Skeletal muscle cell (primary cell): ENCODE measurements around the gene PRDM11.

Experiments used
- DNase-seq: peaks from one replicate; pipeline ENCODE4 v3.0.0-alpha.2; 2010; ENCODE audit warnings: low read depth
- H3K4me3 ChIP-seq: 2 replicates; pipeline ENCODE4 v1.5.1; 2011; ENCODE audit warnings: low read depth, mild to moderate bottlenecking, control low read depth, low read length, moderate library complexity

PRDM11 gene

GRCh38 chr11:45223496-45223895, 77.1 kb downstream of the PRDM11 start:
- no peak overlapping the region for H3K4me3 ChIP-seq
- no peak for DNase-seq

- DNase-seq, result no peak
- no peak overlapping the region for H3K4me3 ChIP-seq
Measured at GRCh38 chr11:45224766-45225165, 78.3 kb downstream of the PRDM11 start.

- H3K4me3 ChIP-seq, result no peak overlapping the region
- no peak for DNase-seq
Measured at GRCh38 chr11:45225277-45225676, 78.8 kb downstream of the PRDM11 start.

- DNase-seq, result no peak
- no peak overlapping the region for H3K4me3 ChIP-seq
Measured at GRCh38 chr11:45225961-45226871, 79.8 kb downstream of the PRDM11 start.

GRCh38 chr11:45226901-45227300, 80.5 kb downstream of the PRDM11 start:
- DNase-seq, result no peak
- H3K4me3 ChIP-seq, result no peak overlapping the region

- no peak for DNase-seq
Measured at GRCh38 chr11:45227836-45228235, 81.4 kb downstream of the PRDM11 start.

GRCh38 chr11:45229401-45230020, 83.1 kb downstream of the PRDM11 start:
- no peak for DNase-seq
- no peak overlapping the region for H3K4me3 ChIP-seq

More at GRCh38 chr11:45227836-45228235, 81.4 kb downstream of the PRDM11 start:
- H3K4me3 ChIP-seq, result no peak overlapping the region

- H3K4me3 ChIP-seq, result no peak overlapping the region
- no peak for DNase-seq
Measured at GRCh38 chr11:45232341-45233080, 86.1 kb downstream of the PRDM11 start.

- DNase-seq, result no peak
- no peak overlapping the region for H3K4me3 ChIP-seq
Measured at GRCh38 chr11:45233121-45233803, 86.8 kb downstream of the PRDM11 start.

GRCh38 chr11:45233804-45234170, 87.3 kb downstream of the PRDM11 start:
- no peak overlapping the region for H3K4me3 ChIP-seq
- no peak for DNase-seq

GRCh38 chr11:45234306-45235006, 88.0 kb downstream of the PRDM11 start:
- no peak for DNase-seq
- no peak overlapping the region for H3K4me3 ChIP-seq

- no peak for DNase-seq
- no peak overlapping the region for H3K4me3 ChIP-seq
Measured at GRCh38 chr11:45237711-45238315, 91.4 kb downstream of the PRDM11 start.

- no peak overlapping the region for H3K4me3 ChIP-seq
- peak; percentile 59 for DNase-seq
Measured at GRCh38 chr11:45238724-45239123, 92.3 kb downstream of the PRDM11 start.

- no peak for DNase-seq
- no peak overlapping the region for H3K4me3 ChIP-seq
Measured at GRCh38 chr11:45239733-45240132, 93.3 kb downstream of the PRDM11 start.

GRCh38 chr11:45243967-45244366, 97.5 kb downstream of the PRDM11 start:
- no peak overlapping the region for H3K4me3 ChIP-seq
- DNase-seq, result no peak

GRCh38 chr11:45245218-45246045, 99.0 kb downstream of the PRDM11 start:
- DNase-seq, result no peak
- no peak overlapping the region for H3K4me3 ChIP-seq

- no peak for DNase-seq
- H3K4me3 ChIP-seq, result no peak overlapping the region
Measured at GRCh38 chr11:45246241-45246640, 99.8 kb downstream of the PRDM11 start.

GRCh38 chr11:45247433-45247832, 101.0 kb downstream of the PRDM11 start:
- DNase-seq, result no peak
- no peak overlapping the region for H3K4me3 ChIP-seq
